Measurements from ENCODE around the gene TEX48.

Gene TEX48

DNA sequence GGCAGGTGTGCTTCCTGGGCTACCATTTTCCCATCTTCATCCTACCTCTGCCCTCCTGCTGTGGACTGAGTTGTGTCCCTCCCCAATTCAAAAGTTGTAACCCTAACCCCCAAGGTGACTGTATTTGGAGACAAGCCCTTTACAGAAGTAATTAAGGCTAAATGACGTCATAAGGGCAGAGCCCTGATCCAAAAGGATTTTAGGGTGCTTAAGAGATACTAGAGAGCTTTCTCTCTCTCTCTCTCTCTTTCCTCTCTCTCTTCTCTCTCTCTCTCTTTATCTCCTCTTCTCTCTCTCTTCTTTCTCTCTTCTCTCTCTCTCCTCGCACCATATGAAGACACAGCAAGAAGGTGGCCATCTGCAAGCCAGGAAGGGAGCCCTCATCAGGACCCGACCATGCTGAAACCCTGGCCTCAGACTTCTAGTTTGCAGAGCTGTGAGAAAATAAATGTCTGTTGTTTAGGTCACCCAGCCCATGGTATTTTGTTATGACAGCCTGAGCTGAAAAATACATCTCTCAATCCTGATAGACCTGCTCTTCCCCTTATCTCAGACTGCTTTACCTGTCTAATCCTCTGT, 36.0 kb upstream of the TEX48 start:
- no peak overlapping the region for H3K9ac ChIP-seq (ENCODE audit: low read length)
- H3K23ac ChIP-seq (ENCODE audit: low read length in 2 of 2), result no peak overlapping the region
- H3K27ac ChIP-seq (ENCODE audit: low read length, poor library complexity, severe bottlenecking), result no peak overlapping the region
- H3K27me3 ChIP-seq (ENCODE audit: control insufficient read depth in 1 of 2, insufficient read depth in 1 of 2, low read length in 2 of 2), result peaks cover 0 to 17% of the 10 kb centered on the region in 2 experiments
- H2BK12ac ChIP-seq (ENCODE audit: low read length in 2 of 2), result no peak overlapping the region
- no peaks in the 10 kb centered on the region for H3K79me1 ChIP-seq (replicated peaks; ENCODE audit: low read length, poor library complexity, severe bottlenecking)
- DNase-seq, result no peak
- no peaks in the 10 kb centered on the region for H3K36me3 ChIP-seq (ENCODE audit: control insufficient read depth in 1 of 2, insufficient read depth in 2 of 2, low read depth in 1 of 2, low read length in 2 of 2)
- H2BK15ac ChIP-seq (ENCODE audit: low read depth, poor library complexity, severe bottlenecking), result no peak overlapping the region
- no peak overlapping the region for H4K8ac ChIP-seq (ENCODE audit: low read length)
- no peak overlapping the region for H3K14ac ChIP-seq (ENCODE audit: low read length in 2 of 2)
- no peak overlapping the region for H2BK120ac ChIP-seq (ENCODE audit: low read depth, low read length)
- H3K18ac ChIP-seq (ENCODE audit: low read depth in 1 of 2, low read length in 2 of 2), result no peak overlapping the region
- H2AK5ac ChIP-seq (ENCODE audit: low read length, severe bottlenecking), result no peak overlapping the region
- 94% methylated on average over 2 of the region's 3 CpGs for WGBS
- H3K4me3 ChIP-seq (ENCODE audit: insufficient read depth in 1 of 2, low read depth in 1 of 2, low read length in 2 of 2), result no peak overlapping the region
- H3K9me3 ChIP-seq (ENCODE audit: control insufficient read depth, low read length), result peaks cover 13% of the 10 kb centered on the region
- no peak overlapping the region for H2BK5ac ChIP-seq (ENCODE audit: low read depth, low read length, poor library complexity, severe bottlenecking)
- H2AFZ ChIP-seq (ENCODE audit: low read depth, low read length), result no peak overlapping the region
- no peak overlapping the region for H4K91ac ChIP-seq (ENCODE audit: low read length)
- H3K4me2 ChIP-seq (ENCODE audit: low read length, poor library complexity, severe bottlenecking), result no peak overlapping the region
- no peak overlapping the region for H3K4ac ChIP-seq (ENCODE audit: low read depth in 1 of 2, low read length in 2 of 2)
- peaks cover 19% of the 10 kb centered on the region for H3K4me1 ChIP-seq (ENCODE audit: control insufficient read depth, insufficient read depth, low read depth, low read length)

DNA sequence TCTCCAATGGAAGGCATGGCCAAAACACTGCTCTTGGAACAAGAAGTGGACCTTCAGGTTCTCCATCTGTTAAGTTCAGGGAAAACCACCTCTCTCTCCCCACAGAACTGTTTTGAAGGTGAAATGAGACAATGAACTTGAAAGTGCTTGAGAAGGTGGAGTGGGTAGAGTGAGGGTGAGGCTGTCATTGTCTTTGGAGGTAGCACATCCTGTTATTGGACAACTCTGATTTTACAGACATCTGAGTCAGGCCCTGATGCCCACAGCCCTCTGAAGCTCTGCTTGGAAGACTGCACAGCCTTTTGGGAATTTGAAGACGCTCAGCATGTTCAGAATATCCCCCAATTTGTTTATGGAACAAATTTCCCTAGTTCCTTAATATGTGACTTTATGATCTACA, 27.6 kb upstream of the TEX48 start:
- H4K91ac ChIP-seq (ENCODE audit: low read length), result no peak overlapping the region
- H4K8ac ChIP-seq (ENCODE audit: low read length), result no peak overlapping the region
- H3K27me3 ChIP-seq (ENCODE audit: control insufficient read depth in 1 of 2, insufficient read depth in 1 of 2, low read length in 2 of 2), result peaks cover 5 to 19% of the 10 kb centered on the region in 2 experiments
- H3K18ac ChIP-seq (ENCODE audit: low read depth in 1 of 2, low read length in 2 of 2), result no peak overlapping the region
- no peak overlapping the region for H3K27ac ChIP-seq (ENCODE audit: low read length, poor library complexity, severe bottlenecking)
- DNase-seq, result no peak
- no peak overlapping the region for H2BK15ac ChIP-seq (ENCODE audit: low read depth, poor library complexity, severe bottlenecking)
- no peaks in the 10 kb centered on the region for H3K79me1 ChIP-seq (replicated peaks; ENCODE audit: low read length, poor library complexity, severe bottlenecking)
- H2BK5ac ChIP-seq (ENCODE audit: low read depth, low read length, poor library complexity, severe bottlenecking), result no peak overlapping the region
- no peak overlapping the region for H2BK120ac ChIP-seq (ENCODE audit: low read depth, low read length)
- H2AK5ac ChIP-seq (ENCODE audit: low read length, severe bottlenecking), result no peak overlapping the region
- no peak overlapping the region for H3K4ac ChIP-seq (ENCODE audit: low read depth in 1 of 2, low read length in 2 of 2)
- H3K4me3 ChIP-seq (ENCODE audit: insufficient read depth in 1 of 2, low read depth in 1 of 2, low read length in 2 of 2), result no peak overlapping the region
- 80% methylated on average over 1 of the region's 1 CpG for WGBS
- no peak overlapping the region for H2BK12ac ChIP-seq (ENCODE audit: low read length in 2 of 2)
- no peak overlapping the region for H3K23ac ChIP-seq (ENCODE audit: low read length in 2 of 2)
- no peak overlapping the region for H3K9ac ChIP-seq (ENCODE audit: low read length)
- H3K4me2 ChIP-seq (ENCODE audit: low read length, poor library complexity, severe bottlenecking), result no peak overlapping the region
- no peaks in the 10 kb centered on the region for H3K36me3 ChIP-seq (ENCODE audit: control insufficient read depth in 1 of 2, insufficient read depth in 2 of 2, low read depth in 1 of 2, low read length in 2 of 2)
- no peaks in the 10 kb centered on the region for H3K9me3 ChIP-seq (ENCODE audit: control insufficient read depth, low read length)
- no peak overlapping the region for H2AFZ ChIP-seq (ENCODE audit: low read depth, low read length)
- no peak overlapping the region for H3K14ac ChIP-seq (ENCODE audit: low read length in 2 of 2)
- H3K4me1 ChIP-seq (ENCODE audit: control insufficient read depth, insufficient read depth, low read depth, low read length), result no peaks in the 10 kb centered on the region

DNA sequence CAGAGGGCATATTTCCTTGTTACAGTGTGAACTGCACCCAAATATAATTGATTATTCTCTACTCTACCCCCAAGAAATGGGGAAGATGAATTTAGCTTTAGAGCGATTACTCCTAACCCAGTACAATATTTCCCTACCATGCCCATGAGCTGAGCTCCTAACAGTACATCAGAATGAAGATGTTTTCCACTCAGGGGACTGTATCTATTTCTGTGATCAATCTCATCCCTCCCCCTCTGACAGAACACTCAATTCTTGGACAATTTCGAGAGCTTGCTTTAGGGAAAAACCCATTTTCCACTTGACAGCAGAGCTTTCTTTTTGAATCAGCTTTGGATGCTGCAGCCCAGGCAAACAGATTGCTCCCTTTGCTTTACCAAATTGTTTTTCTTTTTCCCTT, 24.7 kb upstream of the TEX48 start:
- no peak overlapping the region for H3K4me2 ChIP-seq (ENCODE audit: low read length, poor library complexity, severe bottlenecking)
- H3K9me3 ChIP-seq (ENCODE audit: control insufficient read depth, low read length), result no peaks in the 10 kb centered on the region
- H3K27me3 ChIP-seq (ENCODE audit: control insufficient read depth in 1 of 2, insufficient read depth in 1 of 2, low read length in 2 of 2), result peaks cover 5 to 19% of the 10 kb centered on the region in 2 experiments
- H3K4me1 ChIP-seq (ENCODE audit: control insufficient read depth, insufficient read depth, low read depth, low read length), result no peaks in the 10 kb centered on the region
- no peak overlapping the region for H3K14ac ChIP-seq (ENCODE audit: low read length in 2 of 2)
- H3K4ac ChIP-seq (ENCODE audit: low read depth in 1 of 2, low read length in 2 of 2), result no peak overlapping the region
- H3K9ac ChIP-seq (ENCODE audit: low read length), result no peak overlapping the region
- DNase-seq, result no peak
- no peak overlapping the region for H3K18ac ChIP-seq (ENCODE audit: low read depth in 1 of 2, low read length in 2 of 2)
- H4K8ac ChIP-seq (ENCODE audit: low read length), result no peak overlapping the region
- H4K91ac ChIP-seq (ENCODE audit: low read length), result no peak overlapping the region
- no peaks in the 10 kb centered on the region for H3K79me1 ChIP-seq (replicated peaks; ENCODE audit: low read length, poor library complexity, severe bottlenecking)
- H3K27ac ChIP-seq (ENCODE audit: low read length, poor library complexity, severe bottlenecking), result no peak overlapping the region
- no peak overlapping the region for H2AK5ac ChIP-seq (ENCODE audit: low read length, severe bottlenecking)
- no peak overlapping the region for H2BK15ac ChIP-seq (ENCODE audit: low read depth, poor library complexity, severe bottlenecking)
- no peak overlapping the region for H2BK5ac ChIP-seq (ENCODE audit: low read depth, low read length, poor library complexity, severe bottlenecking)
- H2BK120ac ChIP-seq (ENCODE audit: low read depth, low read length), result no peak overlapping the region
- no peak overlapping the region for H2AFZ ChIP-seq (ENCODE audit: low read depth, low read length)
- no peak overlapping the region for H3K4me3 ChIP-seq (ENCODE audit: insufficient read depth in 1 of 2, low read depth in 1 of 2, low read length in 2 of 2)
- no peak overlapping the region for H2BK12ac ChIP-seq (ENCODE audit: low read length in 2 of 2)
- WGBS, result 94% methylated on average over 2 of the region's 2 CpGs
- H3K36me3 ChIP-seq (ENCODE audit: control insufficient read depth in 1 of 2, insufficient read depth in 2 of 2, low read depth in 1 of 2, low read length in 2 of 2), result no peaks in the 10 kb centered on the region
- H3K23ac ChIP-seq (ENCODE audit: low read length in 2 of 2), result no peak overlapping the region

DNA sequence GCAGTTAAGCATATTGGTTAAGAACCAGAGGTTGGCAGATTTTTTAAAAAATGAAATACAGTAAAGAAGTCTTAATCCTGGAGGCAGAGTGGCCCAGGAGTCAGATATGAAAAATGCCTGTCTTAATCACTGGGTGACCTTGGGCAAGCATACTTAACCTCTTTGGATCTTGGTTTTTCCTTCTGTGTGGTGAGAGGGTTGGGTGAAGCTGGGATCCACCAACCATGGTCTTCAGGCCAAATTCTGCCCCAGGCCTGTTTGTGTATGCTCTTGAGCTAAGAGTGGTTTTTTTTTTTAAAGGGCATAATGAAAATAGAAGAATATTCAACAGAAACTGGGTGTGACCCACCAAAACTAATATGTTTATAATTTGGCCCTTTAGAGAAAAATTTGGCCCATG, 20.0 kb upstream of the TEX48 start:
- H3K23ac ChIP-seq (ENCODE audit: low read length in 2 of 2), result no peak overlapping the region
- no peaks in the 10 kb centered on the region for H3K27me3 ChIP-seq (ENCODE audit: control insufficient read depth in 1 of 2, insufficient read depth in 1 of 2, low read length in 2 of 2)
- H2AFZ ChIP-seq (ENCODE audit: low read depth, low read length), result no peak overlapping the region
- DNase-seq, result no peak
- no peak overlapping the region for H3K4ac ChIP-seq (ENCODE audit: low read depth in 1 of 2, low read length in 2 of 2)
- no peak overlapping the region for H3K9ac ChIP-seq (ENCODE audit: low read length)
- no peak overlapping the region for H3K14ac ChIP-seq (ENCODE audit: low read length in 2 of 2)
- no peaks in the 10 kb centered on the region for H3K4me1 ChIP-seq (ENCODE audit: control insufficient read depth, insufficient read depth, low read depth, low read length)
- no peak overlapping the region for H3K4me3 ChIP-seq (ENCODE audit: insufficient read depth in 1 of 2, low read depth in 1 of 2, low read length in 2 of 2)
- H2BK120ac ChIP-seq (ENCODE audit: low read depth, low read length), result no peak overlapping the region
- no peak overlapping the region for H3K27ac ChIP-seq (ENCODE audit: low read length, poor library complexity, severe bottlenecking)
- H2BK12ac ChIP-seq (ENCODE audit: low read length in 2 of 2), result no peak overlapping the region
- no peak overlapping the region for H3K18ac ChIP-seq (ENCODE audit: low read depth in 1 of 2, low read length in 2 of 2)
- H3K36me3 ChIP-seq (ENCODE audit: control insufficient read depth in 1 of 2, insufficient read depth in 2 of 2, low read depth in 1 of 2, low read length in 2 of 2), result no peaks in the 10 kb centered on the region
- no peak overlapping the region for H3K4me2 ChIP-seq (ENCODE audit: low read length, poor library complexity, severe bottlenecking)
- no peak overlapping the region for H2BK15ac ChIP-seq (ENCODE audit: low read depth, poor library complexity, severe bottlenecking)
- no peak overlapping the region for H4K8ac ChIP-seq (ENCODE audit: low read length)
- no peak overlapping the region for H4K91ac ChIP-seq (ENCODE audit: low read length)
- no peaks in the 10 kb centered on the region for H3K9me3 ChIP-seq (ENCODE audit: control insufficient read depth, low read length)
- H3K79me1 ChIP-seq (replicated peaks; ENCODE audit: low read length, poor library complexity, severe bottlenecking), result no peaks in the 10 kb centered on the region
- no peak overlapping the region for H2BK5ac ChIP-seq (ENCODE audit: low read depth, low read length, poor library complexity, severe bottlenecking)
- no peak overlapping the region for H2AK5ac ChIP-seq (ENCODE audit: low read length, severe bottlenecking)

Measured in mesenchymal stem cell (in vitro differentiated cells and primary cell).